GM15510 (cell line): ENCODE data around the gene WWP2.

Experiments used
- POLR2A ChIP-seq: IDR thresholded peaks from 3 replicates; pipeline ENCODE4 v1.6.1; 2011; ENCODE audit warnings: borderline replicate concordance; ENCODE audit not compliant: insufficient read length; ENCODE audit errors: extremely low read depth

WWP2 gene

DNA sequence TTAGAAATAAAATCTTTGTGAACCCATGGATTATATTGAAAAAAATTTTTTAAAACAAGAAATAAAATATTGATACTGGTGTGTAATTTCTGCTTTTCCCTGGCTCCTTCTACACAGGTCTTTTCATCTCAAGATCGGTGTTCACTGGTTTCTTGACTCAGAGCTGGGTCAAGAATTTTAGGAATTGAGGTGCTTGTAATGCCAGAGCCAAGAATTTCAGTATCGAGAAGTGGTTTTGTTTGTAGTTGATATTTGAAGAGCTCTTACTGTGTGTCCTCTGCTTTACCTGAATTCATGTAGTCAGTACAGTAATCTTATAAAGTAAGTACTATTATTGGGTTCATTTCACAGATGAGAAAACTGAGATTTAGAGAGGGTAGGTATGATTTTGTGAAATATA lies 7.3 kb downstream of the WWP2 start:
- no peak for TF ChIP-seq POLR2A

DNA sequence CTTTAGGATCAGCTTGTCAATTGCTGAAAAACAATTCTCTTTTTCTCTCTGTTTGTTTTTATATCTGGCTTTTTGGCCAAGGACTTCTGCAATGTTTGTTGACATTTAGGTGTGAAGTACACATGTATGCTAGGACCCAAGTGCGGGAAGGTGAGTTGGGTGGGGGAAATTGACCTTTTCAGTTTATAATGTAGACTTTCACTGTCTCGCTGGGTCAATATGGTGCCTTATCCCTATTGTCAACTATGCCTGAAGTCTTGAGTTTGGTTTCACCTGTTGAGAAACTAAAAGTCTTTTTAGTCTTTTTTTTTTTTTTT lies 9.5 kb downstream of the WWP2 start:
- no peak for TF ChIP-seq POLR2A

DNA sequence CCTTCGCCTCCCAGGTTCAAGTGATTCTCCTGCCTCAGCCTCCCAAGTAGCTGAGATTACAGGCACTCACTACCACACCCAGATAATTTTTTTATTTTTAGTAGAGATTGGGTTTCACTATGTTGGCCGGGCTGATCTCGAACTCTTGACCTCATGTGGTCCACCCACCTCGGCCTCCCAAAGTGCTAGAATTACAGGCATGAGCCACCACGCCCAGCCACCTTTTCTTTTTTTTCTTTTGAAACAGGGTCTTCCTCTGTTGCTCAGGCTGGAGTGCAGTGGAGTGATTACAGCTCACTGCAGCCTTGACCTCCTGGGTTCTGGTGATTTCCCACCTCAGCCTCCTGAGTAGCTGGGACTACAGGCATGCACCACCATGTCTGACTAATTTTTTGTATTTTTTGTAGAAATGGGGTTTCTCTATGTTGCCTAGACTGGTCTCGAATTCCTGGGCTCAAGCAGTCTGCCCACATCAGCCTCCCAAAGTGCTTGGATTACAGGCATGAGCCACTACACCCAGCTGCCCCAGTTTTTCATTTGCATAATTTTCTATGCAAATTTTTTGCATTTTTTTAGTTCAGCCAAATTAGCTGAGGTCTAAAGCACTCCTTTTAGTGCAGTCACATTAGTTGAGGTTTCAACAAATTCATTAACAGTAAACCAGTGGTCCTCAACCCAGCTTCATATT lies 11.3 kb downstream of the WWP2 start:
- TF ChIP-seq POLR2A = no peak

DNA sequence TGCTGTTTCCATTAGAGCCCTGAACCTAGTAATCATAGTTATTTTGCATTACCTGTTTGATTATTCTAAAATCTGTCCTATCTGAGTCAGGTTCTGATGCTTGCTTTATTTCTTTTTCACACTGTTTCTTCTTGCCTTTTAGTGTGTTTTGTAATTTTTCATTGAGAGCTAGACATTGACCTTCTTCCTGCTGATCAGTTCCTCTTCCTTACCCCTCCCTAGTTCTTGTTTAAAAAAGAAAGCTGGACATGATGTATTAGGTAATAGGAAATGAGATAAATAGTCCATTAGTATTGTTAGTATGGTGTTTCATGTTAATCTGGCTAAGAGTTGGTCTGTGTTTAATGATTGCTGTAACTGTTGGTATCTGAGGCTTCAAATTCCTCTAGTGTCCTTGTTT lies 13.4 kb downstream of the WWP2 start:
- TF ChIP-seq POLR2A = no peak

DNA sequence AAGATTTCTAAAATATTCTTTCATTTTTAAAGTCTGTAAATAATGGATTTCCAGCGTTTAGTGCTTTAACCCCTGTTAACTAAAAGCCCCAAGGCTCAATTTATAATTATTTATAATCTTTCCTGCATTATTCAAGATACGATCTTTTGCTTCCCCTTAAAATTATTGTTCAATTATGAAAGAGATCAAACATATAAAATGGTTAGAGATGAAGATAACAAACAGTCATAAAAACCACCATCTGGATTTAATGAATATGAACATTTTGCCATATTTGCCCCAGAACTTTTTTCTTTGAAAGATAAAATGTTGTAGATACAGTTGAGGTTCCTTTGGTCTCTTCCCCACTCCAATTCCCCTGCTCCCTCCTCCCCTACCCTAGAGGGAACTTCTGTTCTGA lies 17.6 kb downstream of the WWP2 start:
- TF ChIP-seq POLR2A = no peak

DNA sequence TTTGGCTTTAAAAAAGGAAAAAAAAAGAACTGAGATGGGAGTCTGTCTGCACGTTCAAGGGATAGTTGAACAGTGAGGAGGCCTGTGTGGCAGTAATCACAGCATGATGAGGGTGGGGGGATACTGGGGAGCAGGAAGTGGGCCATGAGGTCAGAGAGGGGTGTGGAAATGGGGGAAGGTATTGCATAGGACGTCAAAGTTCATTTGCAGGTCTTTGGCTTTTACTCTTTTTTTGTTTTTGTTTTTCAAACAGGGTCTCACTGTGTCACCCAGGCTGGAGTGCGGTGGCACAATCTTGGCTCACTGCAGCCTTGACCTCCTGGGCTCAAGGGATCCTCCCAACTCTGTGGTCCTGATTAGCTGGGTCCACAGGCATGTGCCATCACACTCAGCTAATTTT lies 19.0 kb downstream of the WWP2 start:
- no peak for TF ChIP-seq POLR2A

DNA sequence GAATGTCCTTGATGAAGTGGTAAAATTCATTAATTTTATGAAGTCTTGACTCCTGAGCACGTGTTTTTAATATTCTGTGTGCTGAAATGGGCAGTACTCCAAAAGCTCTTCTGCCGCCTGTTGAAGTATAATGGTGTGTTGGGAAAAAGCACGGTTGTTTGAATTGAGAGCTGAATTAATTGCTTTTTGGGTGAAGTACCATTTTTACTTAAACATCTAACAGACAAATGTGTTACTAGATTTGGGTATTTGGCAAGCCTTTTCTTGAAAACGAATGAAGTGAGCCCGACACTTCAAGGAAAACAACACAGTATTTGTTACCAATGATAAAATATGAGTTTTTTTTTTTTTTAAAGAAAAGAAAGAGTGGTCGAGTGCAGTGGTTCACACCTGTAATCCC lies 22.5 kb downstream of the WWP2 start:
- no peak for TF ChIP-seq POLR2A

DNA sequence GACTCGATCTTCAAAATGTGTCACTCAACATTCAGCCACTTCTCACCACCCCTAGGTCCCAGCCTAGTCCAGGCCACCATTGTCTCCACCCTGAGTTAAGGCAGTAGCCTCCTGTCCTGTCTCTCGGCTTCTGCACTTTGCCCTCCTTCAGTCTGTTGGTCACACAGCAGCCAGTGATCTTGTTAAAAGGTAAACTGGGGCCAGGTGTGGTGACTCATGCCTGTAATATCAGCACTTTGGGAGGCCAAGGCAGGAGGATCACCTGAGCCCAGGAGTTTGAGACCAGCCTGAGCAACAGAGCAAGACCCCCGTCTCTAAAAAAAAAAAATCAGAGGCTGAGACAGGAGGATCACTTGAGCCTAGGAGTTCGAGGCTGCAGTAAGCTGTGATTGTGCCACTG lies 25.8 kb downstream of the WWP2 start:
- TF ChIP-seq POLR2A = no peak

DNA sequence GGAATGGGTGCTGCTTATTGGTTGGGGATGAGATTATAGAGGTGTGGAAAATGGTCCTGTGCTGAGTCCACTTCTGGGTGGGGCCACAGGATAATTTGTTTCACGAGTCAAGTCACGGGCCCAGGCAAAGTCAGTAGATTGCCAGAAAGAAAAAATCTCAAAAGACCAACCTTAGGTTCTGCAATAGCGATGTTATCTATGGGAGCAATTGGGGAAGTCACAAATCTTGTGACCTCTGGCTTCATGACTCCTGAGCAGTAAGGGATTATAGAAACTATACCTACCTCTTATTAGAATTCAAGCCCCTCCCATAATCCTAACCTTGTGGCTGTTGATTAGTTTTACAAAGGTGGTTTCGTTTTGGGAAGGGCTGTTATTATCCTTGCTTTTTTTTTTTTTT lies 31.4 kb downstream of the WWP2 start:
- TF ChIP-seq POLR2A = no peak

DNA sequence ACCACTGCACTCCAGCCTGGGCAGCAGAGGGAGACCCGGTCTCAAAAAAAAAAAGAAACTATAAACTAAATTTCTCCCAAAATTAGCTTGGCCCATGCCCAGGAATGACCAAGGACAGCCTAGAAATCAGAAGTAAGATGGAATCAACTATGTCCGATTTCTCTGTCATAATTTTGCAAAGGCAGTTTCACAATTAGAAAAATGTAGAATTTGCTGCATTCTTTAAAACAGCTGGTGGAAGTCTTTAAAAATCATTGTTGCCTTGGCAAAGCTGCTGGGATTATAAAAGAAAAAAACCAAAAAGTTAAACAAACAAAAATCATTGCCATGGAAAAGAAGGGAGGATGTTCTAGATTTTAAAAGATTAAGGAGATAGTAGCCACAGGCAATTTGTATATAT lies 32.4 kb downstream of the WWP2 start:
- TF ChIP-seq POLR2A = no peak

DNA sequence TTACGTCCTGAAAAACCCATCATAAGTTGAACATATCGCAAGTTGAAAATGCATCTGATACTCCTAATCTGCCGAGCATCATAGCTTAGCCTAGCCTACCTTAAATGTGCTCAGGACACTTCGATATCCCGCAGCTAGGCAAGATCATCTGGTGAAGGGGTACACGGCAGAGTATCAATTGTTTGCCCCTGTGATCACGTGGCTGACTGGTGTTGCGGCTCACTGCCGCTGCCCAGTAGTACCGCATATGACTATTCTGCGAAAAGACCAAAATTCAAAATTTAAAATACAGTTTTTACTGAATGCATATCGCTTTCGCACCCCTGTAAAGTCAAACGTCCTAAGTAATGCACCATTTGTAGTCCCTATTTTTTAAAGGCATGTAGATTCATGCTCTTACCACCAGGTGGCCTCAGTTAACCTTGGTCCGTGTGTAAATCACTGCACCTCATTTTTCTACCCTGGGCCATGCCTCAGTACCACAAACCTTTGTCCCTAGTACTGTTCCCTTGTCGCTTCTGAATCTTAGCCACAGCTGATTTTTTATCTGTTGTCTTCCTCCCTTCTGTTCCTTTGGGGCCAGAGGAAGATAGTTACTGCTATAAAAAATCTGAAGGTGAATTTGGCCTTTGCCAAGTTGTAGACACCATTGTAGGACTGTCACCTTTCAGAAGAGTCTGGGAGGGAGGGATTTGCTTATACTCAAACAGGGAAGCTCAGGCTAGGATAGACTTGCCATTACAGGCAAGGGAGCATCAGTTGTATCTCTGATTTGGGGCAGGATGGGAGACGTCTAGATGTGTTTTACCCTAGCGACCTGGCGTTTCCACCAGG lies 34.4 kb downstream of the WWP2 start:
- TF ChIP-seq POLR2A = no peak

DNA sequence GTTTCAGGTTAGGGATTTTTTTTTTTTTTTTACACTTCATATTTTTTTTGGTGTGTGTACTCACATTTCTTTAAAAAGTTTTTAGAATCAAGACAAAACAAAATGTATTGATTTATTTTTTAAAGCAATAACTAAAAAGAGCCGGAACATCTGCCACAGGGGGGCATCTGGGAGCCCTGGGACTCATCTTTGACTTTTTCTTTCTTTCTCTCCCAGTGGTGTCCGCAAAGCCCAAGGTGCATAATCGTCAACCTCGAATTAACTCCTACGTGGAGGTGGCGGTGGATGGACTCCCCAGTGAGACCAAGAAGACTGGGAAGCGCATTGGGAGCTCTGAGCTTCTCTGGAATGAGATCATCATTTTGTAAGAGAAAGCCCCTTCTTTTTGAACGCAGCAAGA lies 36.3 kb downstream of the WWP2 start:
- no peak for TF ChIP-seq POLR2A

DNA sequence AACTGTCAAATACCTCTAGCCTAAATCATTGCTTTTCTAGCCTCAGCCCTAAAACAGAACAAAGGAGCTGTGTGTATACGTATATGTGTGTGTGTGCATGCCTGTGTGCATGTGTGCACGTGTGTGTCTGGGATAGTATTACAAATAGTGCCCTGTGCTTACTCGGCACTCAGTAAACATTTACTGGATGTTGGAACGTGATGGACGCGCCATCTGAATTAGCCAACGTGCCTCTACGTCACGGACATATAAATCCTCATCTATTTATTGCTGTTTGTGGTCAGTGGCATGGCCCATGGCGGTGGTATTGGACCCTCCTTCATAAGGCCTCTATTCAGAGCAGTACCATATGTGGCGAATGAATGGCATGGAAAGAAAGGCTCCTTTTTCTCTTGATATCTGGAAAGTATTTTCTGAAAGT lies 37.5 kb downstream of the WWP2 start:
- TF ChIP-seq POLR2A = no peak

DNA sequence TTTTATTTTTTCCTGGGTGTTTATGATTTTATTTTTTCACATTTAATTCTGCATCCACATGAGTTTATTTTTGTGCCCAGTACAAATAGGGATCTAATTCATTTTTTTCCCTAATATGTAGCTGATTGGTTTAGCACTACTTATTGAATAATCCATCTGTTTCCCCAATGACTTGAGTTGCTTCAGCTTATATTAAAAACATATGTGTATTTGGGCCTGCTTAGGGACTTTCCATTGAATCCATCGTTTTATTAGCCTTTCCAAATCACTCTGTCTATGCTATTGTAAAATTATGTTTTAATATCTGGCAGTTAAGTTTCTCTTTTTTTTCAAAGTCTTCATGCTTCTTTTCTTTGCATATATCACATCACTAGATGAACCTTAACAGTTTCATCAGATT lies 42.2 kb downstream of the WWP2 start:
- no peak for TF ChIP-seq POLR2A

DNA sequence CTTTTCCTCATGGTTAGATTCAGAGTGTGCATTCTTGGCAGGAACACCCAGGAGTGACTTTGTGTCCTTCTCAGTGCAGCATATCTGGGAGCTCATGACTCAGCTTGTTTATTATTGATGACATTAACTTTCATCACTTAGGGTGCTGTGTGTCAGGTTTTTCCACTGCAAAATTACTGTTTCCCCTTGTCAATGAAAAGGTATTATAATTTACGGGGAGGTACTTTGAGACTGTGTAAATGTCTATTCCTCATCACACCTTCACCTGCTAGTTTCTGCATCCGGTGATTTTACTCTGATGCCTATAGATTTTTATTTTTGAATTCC lies 50.5 kb downstream of the WWP2 start:
- TF ChIP-seq POLR2A = no peak

DNA sequence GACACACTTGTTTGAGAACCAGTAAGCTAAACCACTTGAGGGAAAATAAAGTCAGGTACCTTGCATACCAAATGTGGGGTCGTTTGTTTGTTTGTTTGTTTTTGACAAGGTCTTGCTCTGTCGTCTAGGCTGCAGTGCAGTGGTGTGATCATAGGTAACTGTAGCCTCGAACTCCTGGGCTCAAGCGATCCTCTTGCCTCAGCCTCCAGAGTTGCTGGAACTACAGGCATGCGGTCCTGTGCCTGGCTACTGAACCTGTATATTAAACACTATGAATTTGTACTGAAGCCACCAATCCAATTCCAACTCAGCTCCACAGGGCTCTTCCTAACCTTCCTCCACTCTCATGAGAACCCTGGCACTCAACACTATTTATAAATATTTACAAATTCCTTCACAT lies 51.9 kb downstream of the WWP2 start:
- no peak for TF ChIP-seq POLR2A

DNA sequence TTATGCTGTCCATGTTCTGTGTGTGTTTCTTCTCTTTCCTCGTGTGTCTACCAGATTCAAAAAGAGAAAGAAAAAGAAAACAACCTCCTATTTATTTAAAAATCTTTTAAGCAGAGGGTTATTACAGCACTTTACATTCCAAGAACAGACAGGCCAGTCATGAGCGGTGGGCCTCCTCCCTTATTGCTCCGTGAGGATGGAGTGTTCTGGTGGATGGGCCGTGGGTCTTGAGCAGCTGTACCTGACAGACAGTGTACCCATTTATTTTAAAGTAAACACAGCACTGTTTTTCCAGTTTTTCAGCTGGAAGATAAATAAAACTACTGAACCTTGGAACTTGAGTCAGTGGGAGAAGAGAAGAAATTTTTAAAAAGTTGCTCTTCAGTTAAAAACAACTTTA lies 52.4 kb downstream of the WWP2 start:
- TF ChIP-seq POLR2A = no peak

DNA sequence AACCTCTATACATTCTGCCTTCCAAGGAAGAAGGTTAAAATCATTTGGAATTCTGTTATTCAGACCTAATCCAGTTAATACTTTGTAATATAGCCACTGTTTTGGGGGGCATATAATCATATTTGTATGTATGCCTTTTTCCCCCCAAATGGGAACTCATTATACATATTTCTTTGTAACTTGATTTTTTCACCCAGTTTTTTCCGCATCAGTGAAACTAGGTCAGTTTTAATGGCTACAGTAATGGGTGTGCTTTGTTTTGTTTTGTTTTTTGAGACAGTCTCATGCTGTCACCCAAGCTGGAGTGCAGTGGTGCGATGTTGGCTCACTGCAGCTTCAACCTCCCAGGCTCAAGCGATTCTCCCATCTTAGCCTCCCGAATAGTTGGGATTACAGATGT lies 54.9 kb downstream of the WWP2 start:
- TF ChIP-seq POLR2A = no peak
